GM12892 (cell line): Measurements from ENCODE around the gene PIGZ.

Experiments used
- POLR2A ChIP-seq: IDR thresholded peaks from 2 replicates; pipeline ENCODE4 v1.6.1; 2011; ENCODE audit warnings: low read depth, low read length, control low read depth
- TAF1 ChIP-seq: IDR thresholded peaks from 2 replicates; pipeline ENCODE4 v1.6.1; 2011; ENCODE audit warnings: low read depth, mild to moderate bottlenecking, control low read depth, low read length, borderline replicate concordance

GRCh38 chr3:196976941-196977340 is 8.3 kb upstream of the PIGZ start:
- TF ChIP-seq POLR2A (no peak), TAF1 (no peak)
